Stimulated activated CD4-positive, alpha-beta T cell treated with anti-CD3 and anti-CD28 coated beads, TNF-alpha, amount 100 ng/mL, for 48 hours (primary cell): ENCODE measurements around the gene SNCA.

Experiments used
- DNase-seq, 3 donors: peaks; one replicate each; pipeline ENCODE4 v3.0.0-alpha.2; 2020; ENCODE audit warnings: low read depth in 3 of 3

Gene SNCA

DNA sequence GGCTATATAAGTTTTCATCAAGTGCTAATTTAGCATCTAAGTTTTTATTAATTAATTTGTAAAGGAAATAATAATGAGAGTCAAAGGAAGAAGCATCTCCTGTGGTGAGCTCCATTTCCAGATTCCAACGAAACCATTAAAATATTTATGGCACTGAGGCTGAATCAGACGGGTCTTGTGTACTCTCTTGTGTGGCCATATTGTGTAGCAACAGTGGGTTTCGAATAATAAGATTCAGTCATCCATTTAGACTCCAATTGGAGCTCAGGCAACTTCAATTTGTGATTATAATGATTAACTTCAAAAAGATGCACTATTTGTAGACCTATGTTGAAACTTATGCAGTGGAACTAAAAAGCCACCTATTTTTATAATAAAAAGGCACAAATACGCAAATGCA is 82.4 kb downstream of the SNCA start:
- no peak for DNase-seq

GRCh38 chr4:89753601-89754066 is 83.3 kb downstream of the SNCA start:
- DNase-seq = no peak

- no peak for DNase-seq
These were observed 83.9 kb downstream of the SNCA start for GRCh38 chr4:89752932-89753598.

GRCh38 chr4:89751416-89751815 is 85.5 kb downstream of the SNCA start:
- DNase-seq = no peak

DNA sequence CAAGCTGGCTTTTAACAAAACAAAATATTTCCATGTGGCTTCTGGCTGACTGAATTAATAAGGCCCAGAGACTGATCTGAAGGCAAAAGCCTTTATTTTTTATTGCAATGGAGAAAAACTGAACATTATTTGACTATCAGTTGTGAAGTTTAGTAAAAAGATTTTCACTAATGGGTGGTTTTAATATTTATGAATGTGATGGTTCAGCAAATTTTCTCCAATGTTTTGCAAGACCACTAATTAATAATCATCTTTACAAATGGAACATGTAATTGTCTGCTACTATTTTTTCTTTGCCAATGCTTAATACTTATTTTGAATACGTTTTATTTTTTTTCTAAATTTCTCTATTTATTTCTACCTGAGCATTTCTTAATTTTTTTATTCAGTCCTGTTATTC is 90.6 kb downstream of the SNCA start:
- no peak for DNase-seq

DNA sequence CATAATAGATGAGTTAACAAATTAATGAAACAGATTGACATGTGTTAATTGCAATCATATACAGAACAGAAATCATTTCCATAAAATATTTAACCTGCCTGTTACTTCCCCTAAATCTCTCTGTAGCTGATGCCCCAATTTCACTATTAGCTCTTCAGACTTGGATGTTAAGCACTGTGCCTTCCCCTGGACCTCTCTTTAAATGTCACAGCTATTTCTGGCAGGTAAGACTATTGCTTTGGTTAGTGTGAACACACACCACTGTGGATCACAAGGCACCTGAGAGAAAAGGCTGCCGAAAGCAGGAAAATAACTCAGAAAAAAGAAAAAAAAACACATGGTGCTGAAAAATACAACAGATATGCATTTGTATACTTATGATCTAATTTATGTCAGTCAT is 91.3 kb downstream of the SNCA start:
- DNase-seq = no peak

GRCh38 chr4:89744914-89745313 is 92.0 kb downstream of the SNCA start:
- no peak for DNase-seq

- DNase-seq = no peak
These were observed 95.2 kb downstream of the SNCA start for GRCh38 chr4:89741768-89742167.

DNA sequence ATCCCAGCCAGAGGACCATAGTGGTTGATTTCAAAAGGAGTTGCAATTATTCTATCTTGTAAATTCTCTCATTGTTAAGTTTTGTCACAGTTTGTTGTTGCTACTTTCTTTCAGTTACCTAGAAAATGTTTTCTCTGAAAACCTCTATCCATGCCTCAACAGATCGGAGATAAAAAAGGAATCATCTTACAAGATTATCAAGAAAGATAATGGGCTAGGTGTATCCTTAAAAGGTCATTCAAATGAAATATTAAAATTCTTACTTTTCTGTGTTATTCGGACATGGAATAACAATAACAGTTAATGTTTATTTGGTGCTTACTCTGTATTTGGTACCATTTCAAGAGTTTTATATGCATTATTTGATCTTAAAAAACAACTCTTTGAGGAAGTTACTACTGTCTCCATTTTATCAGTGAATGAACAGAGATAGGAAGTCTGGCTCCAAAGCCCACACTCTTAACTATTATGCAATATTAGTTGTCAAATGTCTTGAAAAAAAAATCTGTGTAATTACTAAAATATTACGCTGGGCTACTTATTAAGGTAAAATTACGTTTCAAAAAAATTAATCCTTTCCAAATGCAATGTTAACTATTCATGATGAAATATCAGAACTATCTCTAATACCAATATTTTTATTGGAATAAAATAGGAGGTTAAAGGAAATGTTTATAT is 97.5 kb downstream of the SNCA start:
- DNase-seq = no peak

- no peak for DNase-seq
These were observed 99.1 kb downstream of the SNCA start for GRCh38 chr4:89737888-89738287.

DNA sequence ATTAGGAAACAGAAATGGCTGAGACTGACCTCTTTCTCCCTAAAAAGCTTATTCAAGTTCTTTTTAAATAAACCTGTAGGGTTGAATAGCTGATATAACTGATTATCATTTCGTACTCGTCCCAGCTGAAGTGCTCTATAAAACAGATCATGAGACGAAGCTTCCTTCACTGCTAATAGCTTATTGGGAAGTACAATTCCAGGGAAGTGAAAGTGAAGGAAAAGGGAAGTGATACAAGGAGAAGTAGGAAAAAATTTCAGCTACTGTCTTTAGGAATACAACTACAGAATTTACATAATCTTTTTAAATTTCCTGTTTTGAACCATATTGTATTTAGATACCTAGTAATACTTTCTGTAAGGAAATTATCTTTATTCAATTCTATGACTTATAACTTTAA is 103.0 kb downstream of the SNCA start:
- DNase-seq = no peak

GRCh38 chr4:89727238-89727637 is 109.7 kb downstream of the SNCA start:
- no peak for DNase-seq

- DNase-seq = no peak
These were observed 111.7 kb downstream of the SNCA start for GRCh38 chr4:89725268-89725667.

DNA sequence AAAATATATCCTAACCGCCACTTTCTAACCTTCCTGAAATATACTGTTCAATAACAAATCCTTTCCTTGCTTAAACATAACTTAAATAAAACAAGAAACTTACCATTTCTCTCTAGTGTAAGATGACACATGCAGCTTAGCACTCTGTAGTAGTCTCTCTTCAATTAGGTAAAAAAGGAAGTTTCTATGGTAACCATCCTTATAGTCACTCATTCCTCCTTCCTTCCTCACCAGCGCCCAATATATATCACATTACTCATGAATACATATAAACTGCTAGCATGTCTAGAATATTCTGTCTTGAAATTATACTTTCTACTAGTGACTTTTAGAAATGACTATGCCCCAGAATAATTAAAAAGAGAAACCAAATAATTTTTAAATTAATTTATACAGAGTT is 112.2 kb downstream of the SNCA start:
- DNase-seq = no peak

- no peak for DNase-seq
These were observed 113.9 kb downstream of the SNCA start for GRCh38 chr4:89723096-89723495.

DNA sequence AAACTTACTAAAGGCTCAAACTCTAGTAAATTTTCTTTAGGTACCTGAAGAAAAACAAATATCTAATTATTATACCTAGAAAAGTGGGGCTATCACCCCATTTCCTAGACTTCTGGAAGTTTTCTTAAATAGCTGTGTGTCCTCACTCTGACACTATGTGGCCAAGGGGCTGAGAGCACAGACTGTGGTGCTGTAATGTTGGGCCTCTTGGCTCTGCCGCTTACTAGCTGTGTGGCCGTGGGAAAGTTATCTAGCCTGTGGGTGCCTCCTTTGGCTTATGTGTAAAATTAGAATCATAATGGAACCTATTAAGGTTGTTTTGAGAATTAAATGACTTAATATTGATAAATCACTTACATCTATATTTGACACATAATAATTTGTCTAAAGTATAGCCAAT is 114.4 kb downstream of the SNCA start:
- no peak for DNase-seq

GRCh38 chr4:89720981-89721380 is 116.0 kb downstream of the SNCA start:
- DNase-seq = no peak

GRCh38 chr4:89719536-89720090 is 117.3 kb downstream of the SNCA start:
- no peak for DNase-seq

DNA sequence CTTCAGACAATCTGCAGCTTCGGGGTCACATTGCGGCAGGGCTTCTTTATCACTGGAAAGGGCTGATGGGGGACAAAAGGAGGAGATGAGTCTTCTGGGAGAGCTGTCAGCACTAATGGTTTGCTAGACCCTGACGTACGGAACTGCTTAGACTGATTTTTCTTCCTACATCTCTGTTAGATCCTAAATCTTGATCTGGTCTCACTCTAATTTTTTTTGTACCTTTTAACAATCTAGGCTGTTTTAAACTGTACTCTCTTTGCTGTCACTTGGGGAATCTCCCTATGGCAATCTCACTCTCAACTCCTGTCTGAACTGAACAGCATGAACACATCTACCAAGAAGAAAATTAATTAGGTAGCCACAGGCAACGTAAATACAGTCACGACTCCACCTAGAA is 120.1 kb downstream of the SNCA start:
- DNase-seq = no peak

GRCh38 chr4:89715631-89716030 is 121.3 kb downstream of the SNCA start:
- no peak for DNase-seq

GRCh38 chr4:89712827-89713226 is 124.1 kb downstream of the SNCA start:
- DNase-seq = no peak

DNA sequence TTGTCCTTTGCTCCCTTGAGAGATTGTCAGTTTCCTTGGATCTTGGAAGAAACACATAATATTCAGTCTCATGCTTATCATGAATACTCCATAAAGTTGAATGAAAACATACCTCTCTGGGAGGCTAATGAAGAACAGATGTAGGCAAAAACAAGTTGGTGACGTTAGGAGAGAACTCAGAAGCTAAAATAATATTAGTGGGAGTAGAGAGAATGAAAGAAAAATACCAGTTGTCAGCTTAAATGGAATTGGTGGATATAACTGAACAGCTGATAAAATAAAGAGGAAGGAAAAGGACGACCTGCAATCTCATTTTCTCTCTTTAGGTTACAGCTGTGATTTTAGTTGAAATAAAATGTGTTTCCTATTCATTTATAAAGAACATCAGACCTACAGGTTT is 124.8 kb downstream of the SNCA start:
- no peak for DNase-seq

GRCh38 chr4:89708903-89709421 is 128.0 kb downstream of the SNCA start:
- DNase-seq = no peak
